Spleen (tissue), 7 donors: ENCODE data around the gene PROX1.

Experiments used
- CTCF ChIP-seq, 11 experiments: fragments of 200-600 bp in 7 of 11; fragments of 450-650 bp in 4 of 11; sonication (generic) in 4 of 11; IDR thresholded peaks in 8 of 11; conservative IDR thresholded peaks in 3 of 11; 1 replicate in 7 of 11; 2 replicates in 4 of 11; pipeline versions ENCODE4 v1.4.0 to v1.8.0; 2016 to 2021; ENCODE audit warnings: antibody characterized with exemption in 11 of 11, inconsistent platforms in 4 of 11, mild to moderate bottlenecking in 1 of 11
- POLR2A ChIP-seq, 3 donors: fragments of 450-650 bp; IDR thresholded peaks; one replicate each; pipeline ENCODE4 v1.5.1; 2017; ENCODE audit warnings: antibody characterized with exemption in 3 of 3, mild to moderate bottlenecking in 1 of 3
- POLR2AphosphoS5 ChIP-seq, 3 donors: sonication (generic); formaldehyde crosslinking; IDR thresholded peaks; one replicate each; pipeline ENCODE4 v1.5.1; 2017; ENCODE audit warnings: antibody characterized with exemption in 3 of 3
- donor health status: DM: no; HTN: no; CAD: no; lungs with moderate emphysema.
- donor health status: DM: no; HTN: no; CAD: no.
- donor health status: DM: no; HTN: no; CAD: no.

- TF ChIP-seq CTCF (IDR thresholded peaks at IDR 0.05 in 8 of 11, conservative IDR thresholded peaks at IDR 0.05 in 3 of 11) (no peak), POLR2AphosphoS5 (IDR thresholded peaks at IDR 0.05) (no peak), POLR2A (IDR thresholded peaks at IDR 0.05) (no peak)
Observed at GRCh38 chr1:214002060-214002459, 14.3 kb downstream of the PROX1 start.
